Esophagus muscularis mucosa (tissue), 4 donors: ENCODE measurements around the gene ANAPC10.

Experiments
- CTCF ChIP-seq, 3 experiments: fragments of 200-600 bp in 2 of 3; fragments of 450-650 bp in 1 of 3; sonication (generic) in 2 of 3; IDR thresholded peaks; one replicate each; pipeline ENCODE4 v1.5.1; 2017 to 2019; ENCODE audit warnings: antibody characterized with exemption in 3 of 3, mild to moderate bottlenecking in 2 of 3, moderate library complexity in 1 of 3
- EP300 ChIP-seq: sonication (generic); formaldehyde crosslinking; IDR thresholded peaks from one replicate; pipeline ENCODE4 v1.6.1; 2017; ENCODE audit warnings: antibody characterized with exemption
- POLR2A ChIP-seq: fragments of 450-650 bp; IDR thresholded peaks from one replicate; pipeline ENCODE4 v1.6.1; 2017; ENCODE audit warnings: antibody characterized with exemption, moderate library complexity, mild to moderate bottlenecking, low read depth
- POLR2AphosphoS5 ChIP-seq, 2 donors: sonication (generic); formaldehyde crosslinking; IDR thresholded peaks; one replicate each; pipeline ENCODE4 v1.6.1; 2017; ENCODE audit warnings: antibody characterized with exemption in 2 of 2

- TF ChIP-seq CTCF (IDR thresholded peaks at IDR 0.05) (no peak), POLR2A (no peak), POLR2AphosphoS5 (IDR thresholded peaks at IDR 0.05) (no peak), EP300 (no peak)
Observed at GRCh38 chr4:145041378-145041777, 56.6 kb downstream of the ANAPC10 start.
